PFSK-1 (cell line): ENCODE results near the gene RIN3.

Experiments used
- FOXP2 ChIP-seq: optimal IDR thresholded peaks from 2 replicates; pipeline ENCODE3; 2011; ENCODE audit warnings: borderline replicate concordance, control low read depth, inconsistent platforms; ENCODE audit not compliant: insufficient read depth; ENCODE audit errors: extremely low read length, extremely low read depth
- POLR2AphosphoS5 ChIP-seq: IDR thresholded peaks from 2 replicates; pipeline ENCODE4 v1.6.1; 2012; ENCODE audit warnings: low read depth, mild to moderate bottlenecking, control low read depth, low read length, moderate library complexity
- SIN3A ChIP-seq: IDR thresholded peaks from 2 replicates; pipeline ENCODE4 v1.6.1; 2012; ENCODE audit warnings: mild to moderate bottlenecking, low read length, moderate library complexity, borderline replicate concordance; ENCODE audit not compliant: insufficient read depth
- TAF1 ChIP-seq: IDR thresholded peaks from 2 replicates; pipeline ENCODE4 v1.6.1; 2012; ENCODE audit warnings: low read length, control low read depth, borderline replicate concordance; ENCODE audit not compliant: insufficient read depth
- TF ChIP-seq, protein P1 (sequence below), 2 experiments: IDR thresholded peaks; 2 replicates each; pipeline versions ENCODE4 v1.6.1 to v1.8.0; 2011 to 2012; ENCODE audit warnings: low read depth in 2 of 2, low read length in 2 of 2, control low read depth in 1 of 2, inconsistent platforms in 1 of 2, mild to moderate bottlenecking in 1 of 2, moderate library complexity in 1 of 2; ENCODE audit not compliant: insufficient read depth in 1 of 2

The RIN3 gene

DNA sequence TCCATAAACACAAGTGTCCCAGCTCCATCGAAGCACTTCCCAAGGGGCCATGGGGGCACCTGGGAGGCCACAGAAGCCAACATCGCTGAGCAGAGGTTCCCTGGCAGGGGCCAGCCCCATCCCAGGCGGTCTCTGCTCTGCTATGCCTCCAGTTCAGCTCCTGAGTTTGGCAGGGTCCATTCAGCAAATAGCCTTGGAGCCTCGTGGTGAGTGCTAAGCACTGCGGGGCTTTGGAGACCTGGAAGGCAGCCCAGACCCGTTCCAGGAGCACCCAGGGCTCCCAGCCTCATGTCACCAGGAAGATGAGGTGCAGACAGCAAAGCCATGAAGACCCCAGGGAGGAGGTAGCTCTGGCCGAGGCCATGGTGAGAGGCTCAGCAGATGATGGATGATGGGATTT lies 125.3 kb downstream of the RIN3 start:
- TF ChIP-seq POLR2AphosphoS5 (no peak), TAF1 (no peak), SIN3A (no peak), FOXP2 (no peak)
- TF ChIP-seq, protein P1, sequence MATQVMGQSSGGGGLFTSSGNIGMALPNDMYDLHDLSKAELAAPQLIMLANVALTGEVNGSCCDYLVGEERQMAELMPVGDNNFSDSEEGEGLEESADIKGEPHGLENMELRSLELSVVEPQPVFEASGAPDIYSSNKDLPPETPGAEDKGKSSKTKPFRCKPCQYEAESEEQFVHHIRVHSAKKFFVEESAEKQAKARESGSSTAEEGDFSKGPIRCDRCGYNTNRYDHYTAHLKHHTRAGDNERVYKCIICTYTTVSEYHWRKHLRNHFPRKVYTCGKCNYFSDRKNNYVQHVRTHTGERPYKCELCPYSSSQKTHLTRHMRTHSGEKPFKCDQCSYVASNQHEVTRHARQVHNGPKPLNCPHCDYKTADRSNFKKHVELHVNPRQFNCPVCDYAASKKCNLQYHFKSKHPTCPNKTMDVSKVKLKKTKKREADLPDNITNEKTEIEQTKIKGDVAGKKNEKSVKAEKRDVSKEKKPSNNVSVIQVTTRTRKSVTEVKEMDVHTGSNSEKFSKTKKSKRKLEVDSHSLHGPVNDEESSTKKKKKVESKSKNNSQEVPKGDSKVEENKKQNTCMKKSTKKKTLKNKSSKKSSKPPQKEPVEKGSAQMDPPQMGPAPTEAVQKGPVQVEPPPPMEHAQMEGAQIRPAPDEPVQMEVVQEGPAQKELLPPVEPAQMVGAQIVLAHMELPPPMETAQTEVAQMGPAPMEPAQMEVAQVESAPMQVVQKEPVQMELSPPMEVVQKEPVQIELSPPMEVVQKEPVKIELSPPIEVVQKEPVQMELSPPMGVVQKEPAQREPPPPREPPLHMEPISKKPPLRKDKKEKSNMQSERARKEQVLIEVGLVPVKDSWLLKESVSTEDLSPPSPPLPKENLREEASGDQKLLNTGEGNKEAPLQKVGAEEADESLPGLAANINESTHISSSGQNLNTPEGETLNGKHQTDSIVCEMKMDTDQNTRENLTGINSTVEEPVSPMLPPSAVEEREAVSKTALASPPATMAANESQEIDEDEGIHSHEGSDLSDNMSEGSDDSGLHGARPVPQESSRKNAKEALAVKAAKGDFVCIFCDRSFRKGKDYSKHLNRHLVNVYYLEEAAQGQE (IDR thresholded peaks at IDR 0.05; ENCODE audit: insufficient read depth in 1 of 2, low read depth in 2 of 2, low read length in 2 of 2) = no peak

DNA sequence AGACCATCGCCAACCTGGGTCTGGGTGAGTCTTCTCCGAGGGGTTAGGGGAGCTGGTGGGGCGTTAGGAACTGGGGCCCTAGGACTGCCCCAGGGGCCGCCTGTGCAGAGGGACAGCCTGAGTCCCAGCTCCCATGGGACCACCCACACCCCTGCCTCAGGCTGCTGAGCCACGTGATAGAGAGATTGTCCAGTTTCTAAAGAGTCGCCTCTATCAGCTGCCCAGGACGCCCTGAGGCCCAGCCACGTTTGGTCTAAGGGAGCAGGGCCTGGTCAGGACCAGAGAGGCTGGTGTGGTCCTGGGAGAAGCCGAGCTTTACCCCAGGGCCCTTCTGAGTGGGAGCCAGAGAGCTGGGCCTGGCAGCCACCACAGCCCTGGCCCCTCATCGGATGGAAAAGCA lies 127.7 kb downstream of the RIN3 start:
- TF ChIP-seq, protein P1 (IDR thresholded peaks at IDR 0.05; ENCODE audit: insufficient read depth in 1 of 2, low read depth in 2 of 2, low read length in 2 of 2) = no peak
- TF ChIP-seq FOXP2 = no peak
- no peak for TF ChIP-seq TAF1
- TF ChIP-seq SIN3A = no peak
- no peak for TF ChIP-seq POLR2AphosphoS5

GRCh38 chr14:92644171-92644969 lies 130.8 kb downstream of the RIN3 start:
- TF ChIP-seq FOXP2 (no peak), POLR2AphosphoS5 (no peak), TAF1 (no peak), SIN3A (no peak)
- TF ChIP-seq, protein P1 (IDR thresholded peaks at IDR 0.05; ENCODE audit: insufficient read depth in 1 of 2, low read depth in 2 of 2, low read length in 2 of 2) = no peak

- TF ChIP-seq SIN3A (no peak), POLR2AphosphoS5 (no peak), TAF1 (no peak), FOXP2 (no peak)
- TF ChIP-seq, protein P1 (IDR thresholded peaks at IDR 0.05; ENCODE audit: insufficient read depth in 1 of 2, low read depth in 2 of 2, low read length in 2 of 2) = no peak
These were observed 131.5 kb downstream of the RIN3 start for GRCh38 chr14:92644970-92645515.
